B cell (primary cell): ENCODE measurements around the gene CAMK4. TPM values are rescaled to one million over a fixed set of nuclear protein-coding genes. Genes with fewer than 3 reads are reported as not detected.

ENCODE experiments used
- ATAC-seq: fragments of 200-7000 bp; cut with Tn5 transposase; one replicate; pipeline ENCODE4 v1.10.0; 2021; ENCODE audit warnings: low read depth, mild to moderate bottlenecking, moderate number of reproducible peaks, moderate library complexity
- CTCF ChIA-PET: fragments of 350-600 bp; sonication (Branson Sonifier 250); formaldehyde crosslinking; loops from one replicate; lab custom pipeline; 2021; ENCODE audit warnings: antibody characterized with exemption, inconsistent platforms; lab: Charles Lee
- POLR2A ChIA-PET: fragments of 350-600 bp; sonication (Branson Sonifier 250); formaldehyde crosslinking; loops from one replicate; lab custom pipeline; 2021; ENCODE audit warnings: antibody characterized with exemption; lab: Charles Lee
- DNase-seq: peaks from one replicate; pipeline ENCODE4 v3.0.0; 2013
- H2AFZ ChIP-seq: 2 replicates; pipeline ENCODE4 v1.6.1; 2012; ENCODE audit warnings: mild to moderate bottlenecking, low read depth, low read length; ENCODE audit not compliant: insufficient read depth, poor library complexity, severe bottlenecking
- H3K27ac ChIP-seq, 2 donors: 1 replicate in 1 of 2; 2 replicates in 1 of 2; pipeline ENCODE4 v1.5.1; 2012 to 2013; ENCODE audit warnings: low read length in 2 of 2, mild to moderate bottlenecking in 2 of 2, moderate library complexity in 1 of 2
- H3K27me3 ChIP-seq, 4 experiments: fragments of 200-600 bp in 1 of 4; sonication (generic) in 1 of 4; replicated peaks in 1 of 4; 1 replicate in 2 of 4; 2 replicates in 2 of 4; pipeline versions ENCODE4 v1.6.1 to v1.7.0; 2013 to 2016; ENCODE audit warnings: low read length in 3 of 4, mild to moderate bottlenecking in 2 of 4, mixed read lengths in 1 of 4, moderate library complexity in 1 of 4; ENCODE audit not compliant: insufficient read depth in 4 of 4, control insufficient read depth in 3 of 4; ENCODE audit errors: control extremely low read depth in 1 of 4
- H3K36me3 ChIP-seq, 2 experiments: replicated peaks in 1 of 2; 1 replicate in 1 of 2; 2 replicates in 1 of 2; pipeline versions ENCODE4 v1.6.1 to v1.7.1; 2013; ENCODE audit warnings: low read length in 1 of 2; ENCODE audit not compliant: insufficient read depth in 2 of 2, control insufficient read depth in 1 of 2; ENCODE audit errors: control extremely low read depth in 1 of 2, extremely low read depth in 1 of 2
- H3K4me1 ChIP-seq, 2 donors: fragments of 200-600 bp in 1 of 2; sonication (generic) in 1 of 2; 1 replicate in 1 of 2; 2 replicates in 1 of 2; pipeline versions ENCODE4 v1.5.1 to v1.6.1; 2013 to 2017; ENCODE audit warnings: low read length in 2 of 2; ENCODE audit not compliant: control insufficient read depth in 2 of 2, insufficient read depth in 2 of 2
- H3K4me2 ChIP-seq: replicated peaks from 2 replicates; pipeline ENCODE3; 2012; ENCODE audit warnings: mild to moderate bottlenecking, low read depth, low read length; ENCODE audit not compliant: poor library complexity, severe bottlenecking
- H3K4me3 ChIP-seq, 5 experiments: fragments of 200-600 bp in 1 of 5; sonication (generic) in 1 of 5; 1 replicate in 3 of 5; 2 replicates in 2 of 5; pipeline versions ENCODE4 v1.5.1 to v1.7.0; 2011 to 2016; ENCODE audit warnings: low read length in 4 of 5, mild to moderate bottlenecking in 4 of 5, low read depth in 2 of 5, control low read depth in 1 of 5, moderate library complexity in 1 of 5; ENCODE audit not compliant: insufficient read depth in 1 of 5; ENCODE audit errors: control extremely low read depth in 1 of 5, extremely low read depth in 1 of 5
- H3K79me2 ChIP-seq: fragments of 200-600 bp; sonication (generic); one replicate; pipeline ENCODE4 v1.6.0; 2016; ENCODE audit warnings: low read length; ENCODE audit not compliant: control insufficient read depth, insufficient read depth
- H3K9ac ChIP-seq: fragments of 200-600 bp; sonication (generic); 2 replicates; pipeline ENCODE4 v1.6.1; 2017; ENCODE audit warnings: mild to moderate bottlenecking, low read length, moderate library complexity
- H3K9me3 ChIP-seq, 3 donors: one replicate each; pipeline versions ENCODE4 v1.6.1 to v1.7.1; 2013; ENCODE audit warnings: low read length in 2 of 3; ENCODE audit not compliant: control insufficient read depth in 2 of 3, insufficient read depth in 1 of 3; ENCODE audit errors: control extremely low read depth in 1 of 3
- H4K20me1 ChIP-seq: 2 replicates; pipeline ENCODE4 v1.6.0; 2012; ENCODE audit warnings: mild to moderate bottlenecking, low read length; ENCODE audit not compliant: insufficient read depth, control insufficient read depth, poor library complexity, severe bottlenecking
- H3K27ac Mint-ChIP-seq: one replicate; pipeline ENCODE4 v1.8.0; 2021; ENCODE audit warnings: mixed read lengths
- H3K27me3 Mint-ChIP-seq: one replicate; pipeline ENCODE4 v1.8.0; 2021; ENCODE audit warnings: mixed read lengths
- H3K4me1 Mint-ChIP-seq: one replicate; pipeline ENCODE4 v1.8.0; 2021; ENCODE audit warnings: mixed read lengths
- H3K4me3 Mint-ChIP-seq: one replicate; pipeline ENCODE4 v1.8.0; 2021; ENCODE audit warnings: mixed read lengths
- H3K9me3 Mint-ChIP-seq: one replicate; pipeline ENCODE4 v1.8.0; 2022; ENCODE audit warnings: mixed read lengths; ENCODE audit not compliant: insufficient read depth
- CTCF ChIP-seq: fragments of 200-600 bp; IDR thresholded peaks from one replicate; pipeline ENCODE4 v1.8.0; 2022; ENCODE audit warnings: antibody characterized with exemption, mild to moderate bottlenecking
- EZH2 ChIP-seq: IDR thresholded peaks from 2 replicates; pipeline ENCODE4 v1.6.1; 2012; ENCODE audit warnings: borderline replicate concordance, low read depth, mild to moderate bottlenecking, moderate library complexity, low read length; ENCODE audit not compliant: insufficient read depth, poor library complexity, severe bottlenecking
- WGBS: methylation state at CpG from one replicate; pipeline ENCODE4 v1.1.5; 2013; ENCODE audit warnings: missing lambda C conversion rate; ENCODE audit not compliant: insufficient coverage; 5-methylcytosine and 5-hydroxymethylcytosine counted together
- intact Hi-C: fragments of 100-400 bp; cut with micrococcal nuclease; formaldehyde crosslinking; loops from one replicate; pipeline ENCODE4 v1.10.0; 2022
- polyA plus RNA-seq: library from polyadenylated mRNA; depleted of rRNA; stranded (reverse); fragments of >200 nt; gene quantifications from 2 replicates; pipeline ENCODE4 v1.2.3, GENCODE V29; 2012
- total RNA-seq, 2 donors: library from RNA; stranded (reverse); fragments of 120-200 nt in 1 of 2; gene quantifications; 1 replicate in 1 of 2; 2 replicates in 1 of 2; pipeline versions ENCODE4 v1.2.3 to v1.2.4, GENCODE V29; 2013 to 2022

The CAMK4 gene
- total and polyA plus RNA-seq, 2 donors (not counting 1 experiment from before 2014, with no cell fraction given), result 0.78 to 4.8 TPM

DNA sequence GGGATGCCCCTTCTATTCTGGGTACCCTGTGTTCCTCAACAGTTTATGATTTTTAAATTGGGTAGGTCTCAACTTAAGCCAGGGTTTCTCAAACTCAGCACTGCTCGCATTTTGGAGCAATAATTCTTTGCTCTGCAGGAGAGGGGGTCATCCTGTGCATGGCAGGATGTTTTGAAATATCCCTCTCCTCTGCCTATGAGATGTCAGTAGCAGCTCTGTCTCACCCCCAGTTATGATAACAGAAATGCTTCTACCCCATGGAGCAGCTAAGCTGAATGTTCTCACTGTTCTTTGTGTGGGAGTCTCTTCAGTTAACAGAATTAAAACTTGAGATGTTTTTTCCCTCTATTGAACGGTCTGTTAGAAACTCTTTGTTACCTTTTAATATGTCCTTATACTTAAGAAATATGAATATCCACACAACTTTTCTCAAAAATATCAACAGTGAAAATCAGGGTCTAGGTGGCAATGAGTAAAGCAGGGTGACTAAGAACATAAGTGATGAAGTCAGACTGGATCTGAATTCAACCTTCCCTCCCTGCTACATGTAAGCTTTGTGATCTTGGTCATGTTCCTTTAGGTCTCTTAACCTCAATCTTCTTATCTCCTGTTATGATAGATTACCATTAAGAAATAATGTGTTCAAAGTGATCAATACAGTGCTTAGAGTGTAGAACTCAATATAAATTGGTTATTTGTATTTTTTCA lies 89.0 kb downstream of the CAMK4 start:
- no peak overlapping the region for H3K9ac ChIP-seq
- ATAC-seq, result no peak

More for the DNA sequence above, 89.0 kb downstream of the CAMK4 start:
- H3K27me3 ChIP-seq, result no peaks in the 10 kb centered on the region
- H2AFZ ChIP-seq, result no peak overlapping the region
- H3K27ac ChIP-seq, result no peak overlapping the region
- no CpG with 5 or more reads among the region's 2 CpGs for WGBS
- no peaks in the 10 kb centered on the region for H3K9me3 Mint-ChIP-seq
- no peaks in the 10 kb centered on the region for H4K20me1 ChIP-seq
- DNase-seq, result no peak
- TF ChIP-seq CTCF, result no peak
- TF ChIP-seq EZH2, result no peak
- ChIA-PET POLR2A (no interaction called here), CTCF (no interaction called here)
- H3K4me3 ChIP-seq, result no peak overlapping the region
- intact Hi-C loops, result no loop called here
- H3K36me3 ChIP-seq, result no peaks in the 10 kb centered on the region
- no peaks in the 10 kb centered on the region for H3K9me3 ChIP-seq
- no peaks in the 10 kb centered on the region for H3K79me2 ChIP-seq
- H3K27me3 Mint-ChIP-seq, result no peaks in the 10 kb centered on the region
- no peak overlapping the region for H3K4me3 Mint-ChIP-seq
- H3K27ac Mint-ChIP-seq, result no peak overlapping the region
- no peak overlapping the region for H3K4me2 ChIP-seq
- H3K4me1 ChIP-seq, result no peaks in the 10 kb centered on the region
- H3K4me1 Mint-ChIP-seq, result no peaks in the 10 kb centered on the region
